ENCODE measurements around the gene CLASP1. TPM values are rescaled to one million over a fixed set of nuclear protein-coding genes. Genes with fewer than 3 reads are reported as not detected.

The CLASP1 gene
- total RNA-seq, 4 donors from 2014 or later, result 43.0 to 53.9 (median 51.3) TPM

- Histone ChIP-seq H3K27ac (no peak overlapping the region), H3K4me3 (no peak overlapping the region), H3K4me1 (peaks cover 0 to 9% (median 2%) of the 10 kb centered on the region in 4 donors), H3K9me3 (no peaks in the 10 kb centered on the region), H3K27me3 (no peaks in the 10 kb centered on the region), H3K36me3 (no peaks in the 10 kb centered on the region)
- WGBS, 2 donors (ENCODE audit: low coverage in 1 of 2), result 92 to 93% methylated on average over 6 to 15 of the region's 15 CpGs
- no peak for TF ChIP-seq CTCF (IDR thresholded peaks at IDR 0.05)
- no peak for TF ChIP-seq POLR2AphosphoS5 (IDR thresholded peaks at IDR 0.05)
- TF ChIP-seq POLR2A (IDR thresholded peaks at IDR 0.05), result no peak
- TF ChIP-seq EP300 (IDR thresholded peaks at IDR 0.05; ENCODE audit: low read depth), result no peak
- intact Hi-C loops (cut with DNase I; ENCODE audit: low total_unique reads), result no loop called here
- DNase-seq, result no peak
- in situ Hi-C loops (cut with MboI; ENCODE audit: low pct_ligation_motif_present in 1 of 4, low pct_unique_long_range_greater_than_20kb in 1 of 4, low sequenced_read_pairs in 3 of 4), result no loop called here
These were observed 318.3 kb downstream of the CLASP1 start for GRCh38 chr2:121330921-121331320.

DNA sequence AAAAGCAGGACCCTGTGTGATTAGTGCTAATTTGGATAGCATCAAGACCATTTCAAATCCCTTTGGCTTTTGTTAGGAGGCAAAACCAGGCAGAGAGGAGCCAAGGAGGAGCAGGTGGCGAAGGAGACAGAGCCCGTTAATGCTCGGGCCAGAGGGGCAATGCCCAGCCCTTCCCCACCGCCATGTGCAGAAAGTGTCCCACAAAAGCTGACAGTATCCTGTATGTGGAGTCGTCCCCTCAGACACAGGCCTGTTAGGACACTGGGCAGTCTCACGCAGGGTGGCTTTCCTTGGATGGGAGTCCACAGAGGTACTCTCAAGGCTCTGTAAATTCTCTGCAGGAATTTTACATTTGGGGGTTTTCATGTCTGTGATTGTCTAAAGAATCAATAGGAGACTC is 319.5 kb downstream of the CLASP1 start:
- in situ Hi-C loops (cut with MboI; ENCODE audit: low pct_ligation_motif_present in 1 of 4, low pct_unique_long_range_greater_than_20kb in 1 of 4, low sequenced_read_pairs in 3 of 4) (no loop called here), intact Hi-C loops (cut with DNase I; ENCODE audit: low total_unique reads) (no loop called here)
- Histone ChIP-seq H3K36me3 (no peaks in the 10 kb centered on the region), H3K27ac (no peak overlapping the region), H3K9me3 (no peaks in the 10 kb centered on the region), H3K27me3 (no peaks in the 10 kb centered on the region), H3K4me3 (no peak overlapping the region), H3K4me1 (peaks cover 0 to 3% (median 0%) of the 10 kb centered on the region in 4 donors)
- DNase-seq, result no peak
- TF ChIP-seq EP300 (IDR thresholded peaks at IDR 0.05; ENCODE audit: low read depth) (no peak), POLR2AphosphoS5 (IDR thresholded peaks at IDR 0.05) (no peak), POLR2A (IDR thresholded peaks at IDR 0.05) (no peak), CTCF (IDR thresholded peaks at IDR 0.05) (no peak)
- 89% methylated on average over 6 of the region's 6 CpGs; no CpG with 5 or more reads in 1 of the 2 donors for WGBS, 2 donors (ENCODE audit: low coverage in 1 of 2)

DNA sequence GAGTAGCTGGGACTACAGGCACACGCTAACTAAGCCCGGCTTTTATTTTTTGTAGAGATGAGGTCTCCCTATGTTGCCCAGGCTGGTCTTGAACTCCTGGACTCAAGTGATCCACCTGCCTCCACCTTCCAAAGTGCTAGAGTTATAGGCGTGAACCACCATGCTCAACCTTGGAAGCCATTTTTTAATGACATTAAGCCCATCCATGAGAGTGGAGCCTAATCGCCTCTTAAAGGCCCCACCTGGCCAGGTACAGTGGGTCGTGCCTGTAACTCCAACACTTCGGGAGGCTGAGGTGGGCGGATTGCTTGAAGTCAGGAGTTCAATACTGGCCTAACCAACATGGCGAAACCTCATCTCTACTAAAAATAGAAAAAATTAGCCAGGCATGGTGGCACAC is 322.6 kb downstream of the CLASP1 start:
- Histone ChIP-seq H3K4me3 (no peak overlapping the region), H3K27me3 (no peaks in the 10 kb centered on the region), H3K9me3 (no peaks in the 10 kb centered on the region), H3K27ac (no peak overlapping the region), H3K36me3 (no peaks in the 10 kb centered on the region), H3K4me1 (no peaks in the 10 kb centered on the region)
- intact Hi-C loops (cut with DNase I; ENCODE audit: low total_unique reads), result no loop called here
- in situ Hi-C loops (cut with MboI; ENCODE audit: low pct_ligation_motif_present in 1 of 4, low pct_unique_long_range_greater_than_20kb in 1 of 4, low sequenced_read_pairs in 3 of 4), result no loop called here
- TF ChIP-seq POLR2A (IDR thresholded peaks at IDR 0.05) (no peak), CTCF (IDR thresholded peaks at IDR 0.05) (no peak), EP300 (IDR thresholded peaks at IDR 0.05; ENCODE audit: low read depth) (no peak), POLR2AphosphoS5 (IDR thresholded peaks at IDR 0.05) (no peak)
- WGBS, 2 donors (ENCODE audit: low coverage in 1 of 2), result 94% methylated on average over 8 of the region's 8 CpGs; no CpG with 5 or more reads in 1 of the 2 donors
- DNase-seq, result no peak

- DNase-seq, result no peak
- TF ChIP-seq POLR2AphosphoS5 (IDR thresholded peaks at IDR 0.05) (no peak), EP300 (IDR thresholded peaks at IDR 0.05; ENCODE audit: low read depth) (no peak), CTCF (IDR thresholded peaks at IDR 0.05) (no peak), POLR2A (IDR thresholded peaks at IDR 0.05) (no peak)
- H3K27me3 ChIP-seq, result no peaks in the 10 kb centered on the region
- no peaks in the 10 kb centered on the region for H3K4me1 ChIP-seq
- no peaks in the 10 kb centered on the region for H3K36me3 ChIP-seq
- in situ Hi-C loops (cut with MboI; ENCODE audit: low pct_ligation_motif_present in 1 of 4, low pct_unique_long_range_greater_than_20kb in 1 of 4, low sequenced_read_pairs in 3 of 4) (loop anchor here in 2 of 4 donors (25.0 kb wide), 2 partner anchors 187 to 212 kb away; no protein-coding TSS in a partner anchor), intact Hi-C loops (cut with DNase I; ENCODE audit: low total_unique reads) (no loop called here)
- 73 to 89% methylated on average over 5 to 7 of the region's 7 CpGs for WGBS, 2 donors (ENCODE audit: low coverage in 1 of 2)
- no peak overlapping the region for H3K4me3 ChIP-seq
- H3K27ac ChIP-seq, result no peak overlapping the region
- H3K9me3 ChIP-seq, result no peaks in the 10 kb centered on the region
These were observed 324.7 kb downstream of the CLASP1 start for GRCh38 chr2:121324601-121325000.
